AG04449 (cell line): ENCODE results near the gene DNAI1.
A peak's percentile ranks its signal among the peaks of the same experiment; 100 is the strongest.

Source experiments
- CTCF ChIA-PET: fragments of 350-600 bp; formaldehyde crosslinking; extraction: SDS; loops from one replicate; lab custom pipeline; 2021; ENCODE audit warnings: antibody characterized with exemption; lab: Yijun Ruan, JAX
- POLR2A ChIA-PET: fragments of 400-600, 350-600 bp; formaldehyde crosslinking; extraction: SDS; loops from one replicate; lab custom pipeline; 2020; ENCODE audit warnings: antibody characterized with exemption, inconsistent platforms; lab: Yijun Ruan, JAX
- DNase-seq: peaks from one replicate; pipeline ENCODE4 v3.0.0-alpha.2; 2010; ENCODE audit warnings: low read depth, low spot score
- H3K4me3 ChIP-seq: 2 replicates; pipeline ENCODE4 v1.5.1; 2011; ENCODE audit warnings: low read depth, mild to moderate bottlenecking, control low read depth, low read length
- CTCF ChIP-seq: IDR thresholded peaks from one replicate; pipeline ENCODE4 v1.5.1; 2011; ENCODE audit warnings: mild to moderate bottlenecking, moderate library complexity, low read length, control low read depth, inconsistent platforms; ENCODE audit not compliant: insufficient read depth; ENCODE audit errors: missing control alignments

Gene DNAI1

GRCh38 chr9:34458013-34458958 is at the start of gene DNAI1, which contains the start of gene FAM219A:
DNAI1 (plus strand) TSS chr9:34458805; CDS start chr9:34459006, 201 bp downstream.
FAM219A (minus strand) TSS chr9:34458570; CDS start chr9:34458263, 307 bp downstream.
- POLR2A ChIA-PET, result interaction anchor here (0.7 to 1.0 kb wide), 5 partner anchors 10 to 179 kb away, joined by 3 read pairs; partner anchors contain the start of gene SIGMAR1
- CTCF ChIA-PET, result interaction anchor here (1.6 to 5.9 kb wide), 3 partner anchors 13 to 133 kb away, joined by 7 to 43 read pairs (median 30); no protein-coding TSS in a partner anchor
- DNase-seq, result peak; percentile 84

GRCh38 chr9:34409154-34409553 is 49.5 kb upstream of the DNAI1 start:
- no peak for TF ChIP-seq CTCF
- CTCF ChIA-PET, result interaction anchor here (0.9 to 2.9 kb wide), 10 partner anchors 11 to 225 kb away, joined by 3 to 14 read pairs (median 4); no protein-coding TSS in a partner anchor
- POLR2A ChIA-PET, result no interaction called here
- no peak overlapping the region for H3K4me3 ChIP-seq
- DNase-seq, result no peak

More at GRCh38 chr9:34458013-34458958, at the start of gene DNAI1, which contains the start of gene FAM219A:
- peak within 1 kb of the TSS; percentile 84 for H3K4me3 ChIP-seq
- TF ChIP-seq CTCF, result no peak

GRCh38 chr9:34412336-34412735 is 46.3 kb upstream of the DNAI1 start:
- CTCF ChIA-PET, result interaction anchor here (0.9 to 6.8 kb wide), 3 partner anchors 8 to 179 kb away, joined by 3 to 83 read pairs (median 3); no protein-coding TSS in a partner anchor
- no peak overlapping the region for H3K4me3 ChIP-seq
- no peak for TF ChIP-seq CTCF
- DNase-seq, result no peak
- POLR2A ChIA-PET, result no interaction called here

GRCh38 chr9:34413231-34413852 is 45.3 kb upstream of the DNAI1 start:
- DNase-seq, result no peak
- POLR2A ChIA-PET, result interaction anchor here (1.2 kb wide), 1 partner anchor 18 kb away, joined by 3 read pairs; no protein-coding TSS in a partner anchor
- H3K4me3 ChIP-seq, result no peak overlapping the region
- no peak for TF ChIP-seq CTCF
- CTCF ChIA-PET, result interaction anchor here (0.9 to 6.8 kb wide), 3 partner anchors 9 to 178 kb away, joined by 3 to 83 read pairs (median 7); no protein-coding TSS in a partner anchor

GRCh38 chr9:34417734-34418133 is 40.9 kb upstream of the DNAI1 start:
- ChIA-PET POLR2A (no interaction called here), CTCF (interaction anchor here (0.6 to 6.8 kb wide), 4 partner anchors 13 to 130 kb away, joined by 3 to 83 read pairs (median 7); no protein-coding TSS in a partner anchor)
- no peak for TF ChIP-seq CTCF
- DNase-seq, result no peak
- H3K4me3 ChIP-seq, result no peak overlapping the region
